Measurements from ENCODE around the gene FAM50A.

DNA sequence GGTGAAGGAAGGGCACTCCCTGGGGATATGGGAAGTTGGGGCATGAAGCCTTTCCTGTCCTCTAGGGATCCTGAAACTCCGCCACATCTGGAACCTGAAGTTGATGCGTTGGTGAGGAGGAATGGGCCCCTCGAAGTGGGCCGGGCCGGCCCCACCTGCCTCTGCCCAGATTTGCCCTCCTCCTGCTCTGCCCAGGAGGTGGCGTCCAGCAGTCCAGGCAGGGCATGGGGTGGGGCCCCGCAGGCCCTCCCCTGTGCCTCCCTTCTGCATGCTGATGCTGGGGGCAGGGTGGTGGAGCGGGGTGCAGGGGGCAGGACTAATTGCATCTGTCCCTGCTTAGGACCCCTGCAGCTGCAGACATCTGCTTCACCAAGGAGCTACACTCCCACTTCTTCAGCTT is 30.8 kb upstream of the FAM50A start:
- TF ChIP-seq, protein P1, sequence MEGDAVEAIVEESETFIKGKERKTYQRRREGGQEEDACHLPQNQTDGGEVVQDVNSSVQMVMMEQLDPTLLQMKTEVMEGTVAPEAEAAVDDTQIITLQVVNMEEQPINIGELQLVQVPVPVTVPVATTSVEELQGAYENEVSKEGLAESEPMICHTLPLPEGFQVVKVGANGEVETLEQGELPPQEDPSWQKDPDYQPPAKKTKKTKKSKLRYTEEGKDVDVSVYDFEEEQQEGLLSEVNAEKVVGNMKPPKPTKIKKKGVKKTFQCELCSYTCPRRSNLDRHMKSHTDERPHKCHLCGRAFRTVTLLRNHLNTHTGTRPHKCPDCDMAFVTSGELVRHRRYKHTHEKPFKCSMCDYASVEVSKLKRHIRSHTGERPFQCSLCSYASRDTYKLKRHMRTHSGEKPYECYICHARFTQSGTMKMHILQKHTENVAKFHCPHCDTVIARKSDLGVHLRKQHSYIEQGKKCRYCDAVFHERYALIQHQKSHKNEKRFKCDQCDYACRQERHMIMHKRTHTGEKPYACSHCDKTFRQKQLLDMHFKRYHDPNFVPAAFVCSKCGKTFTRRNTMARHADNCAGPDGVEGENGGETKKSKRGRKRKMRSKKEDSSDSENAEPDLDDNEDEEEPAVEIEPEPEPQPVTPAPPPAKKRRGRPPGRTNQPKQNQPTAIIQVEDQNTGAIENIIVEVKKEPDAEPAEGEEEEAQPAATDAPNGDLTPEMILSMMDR (IDR thresholded peaks at IDR 0.05), result no peak
- TF ChIP-seq POLR2A (IDR thresholded peaks at IDR 0.05), result no peak

All from esophagus squamous epithelium (tissue), 4 donors.